ENCODE data around the gene SF3B4. TPM values are rescaled to one million over a fixed set of nuclear protein-coding genes. Genes with fewer than 3 reads are reported as not detected.

SF3B4 gene
- total RNA-seq, 1 donor: 13.4 TPM

DNA sequence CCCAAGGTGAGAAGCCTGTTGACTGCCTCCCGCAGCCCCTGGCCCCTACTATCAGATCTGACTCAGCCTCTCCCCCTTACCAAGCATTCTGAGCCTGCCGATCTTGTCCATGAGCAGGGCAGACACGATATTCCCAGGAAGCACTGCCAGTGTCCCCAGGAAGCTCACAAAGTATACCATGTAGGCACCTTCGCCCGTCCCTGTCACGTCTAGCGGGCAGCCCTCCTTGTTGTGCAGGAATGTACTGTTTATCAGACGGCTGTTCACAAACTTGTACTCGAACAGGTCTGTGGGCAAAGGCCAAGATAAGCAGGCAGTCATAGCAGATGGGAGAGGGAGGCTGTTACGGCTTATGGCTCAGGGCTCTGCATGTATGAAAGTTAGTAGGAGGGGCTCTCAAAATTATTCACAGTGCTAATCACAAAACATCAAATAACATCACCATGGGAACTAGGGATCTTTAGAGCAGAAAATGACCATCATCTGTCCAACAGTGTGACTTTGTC, 21.0 kb downstream of the SF3B4 start:
- peaks cover 25% of the 10 kb centered on the region for H3K36me3 ChIP-seq (ENCODE audit: insufficient read depth, low read length)
- H3K4me1 ChIP-seq (ENCODE audit: insufficient read depth, low read length): no peaks in the 10 kb centered on the region
- no peak for DNase-seq (ENCODE audit: insufficient read length, low spot score, missing footprints)
- TF ChIP-seq, protein P1, sequence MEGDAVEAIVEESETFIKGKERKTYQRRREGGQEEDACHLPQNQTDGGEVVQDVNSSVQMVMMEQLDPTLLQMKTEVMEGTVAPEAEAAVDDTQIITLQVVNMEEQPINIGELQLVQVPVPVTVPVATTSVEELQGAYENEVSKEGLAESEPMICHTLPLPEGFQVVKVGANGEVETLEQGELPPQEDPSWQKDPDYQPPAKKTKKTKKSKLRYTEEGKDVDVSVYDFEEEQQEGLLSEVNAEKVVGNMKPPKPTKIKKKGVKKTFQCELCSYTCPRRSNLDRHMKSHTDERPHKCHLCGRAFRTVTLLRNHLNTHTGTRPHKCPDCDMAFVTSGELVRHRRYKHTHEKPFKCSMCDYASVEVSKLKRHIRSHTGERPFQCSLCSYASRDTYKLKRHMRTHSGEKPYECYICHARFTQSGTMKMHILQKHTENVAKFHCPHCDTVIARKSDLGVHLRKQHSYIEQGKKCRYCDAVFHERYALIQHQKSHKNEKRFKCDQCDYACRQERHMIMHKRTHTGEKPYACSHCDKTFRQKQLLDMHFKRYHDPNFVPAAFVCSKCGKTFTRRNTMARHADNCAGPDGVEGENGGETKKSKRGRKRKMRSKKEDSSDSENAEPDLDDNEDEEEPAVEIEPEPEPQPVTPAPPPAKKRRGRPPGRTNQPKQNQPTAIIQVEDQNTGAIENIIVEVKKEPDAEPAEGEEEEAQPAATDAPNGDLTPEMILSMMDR (IDR thresholded peaks at IDR 0.05; ENCODE audit: extremely low read depth, low read depth, low read length): no peak
- H3K27ac ChIP-seq (ENCODE audit: low read depth, low read length): no peak overlapping the region
- no peak overlapping the region for H3K4me3 ChIP-seq (ENCODE audit: insufficient read depth, low read length)
- H4K20me1 ChIP-seq (ENCODE audit: insufficient read depth, low read length): no peaks in the 10 kb centered on the region
- no peaks in the 10 kb centered on the region for H3K27me3 ChIP-seq (ENCODE audit: insufficient read depth, low read length)
- H3K9me3 ChIP-seq (ENCODE audit: low read depth, low read length): no peaks in the 10 kb centered on the region
- H3K79me2 ChIP-seq (ENCODE audit: insufficient read depth, low read length): no peaks in the 10 kb centered on the region
- no peak overlapping the region for H3K4me2 ChIP-seq (ENCODE audit: insufficient read depth, low read length)
- H2AFZ ChIP-seq (ENCODE audit: low read length): no peak overlapping the region

DNA sequence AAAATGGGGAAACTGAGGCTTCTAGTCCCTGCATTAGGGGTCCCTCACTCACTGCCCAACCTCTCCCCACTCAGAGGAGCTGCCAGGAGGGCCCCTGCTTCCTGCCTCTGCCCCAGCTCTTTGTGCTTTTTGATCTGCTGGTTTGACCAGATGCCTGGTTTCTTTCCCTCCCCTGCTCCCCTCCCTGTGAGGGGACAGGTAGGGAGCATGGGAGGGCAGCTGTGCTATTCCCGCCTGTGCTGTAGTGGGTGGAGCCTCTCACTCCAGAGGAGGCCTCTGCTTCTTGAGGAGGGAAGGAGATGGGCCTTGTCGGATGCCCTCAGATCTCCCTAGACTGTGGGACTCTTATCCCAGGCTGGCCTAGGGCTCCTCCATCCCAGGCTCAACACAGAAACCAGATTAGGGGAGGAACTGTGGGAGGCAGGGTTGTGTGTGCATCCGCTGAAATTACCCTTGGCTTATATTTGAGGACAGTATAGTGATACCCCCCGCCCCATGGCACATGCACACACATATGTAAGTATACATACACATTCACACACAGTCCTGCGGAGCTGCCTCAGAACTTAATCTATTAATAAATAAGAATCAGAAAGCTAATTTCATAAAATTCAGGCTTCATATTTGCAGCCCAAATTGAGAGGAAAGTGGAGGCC, 23.6 kb downstream of the SF3B4 start:
- TF ChIP-seq, protein P1 (IDR thresholded peaks at IDR 0.05; ENCODE audit: extremely low read depth, low read depth, low read length): no peak
- peaks cover 7% of the 10 kb centered on the region for H3K4me1 ChIP-seq (ENCODE audit: insufficient read depth, low read length)
- H3K27ac ChIP-seq (ENCODE audit: low read depth, low read length): no peak overlapping the region
- H3K9me3 ChIP-seq (ENCODE audit: low read depth, low read length): no peaks in the 10 kb centered on the region
- peaks cover 3% of the 10 kb centered on the region for H3K79me2 ChIP-seq (ENCODE audit: insufficient read depth, low read length)
- no peaks in the 10 kb centered on the region for H3K27me3 ChIP-seq (ENCODE audit: insufficient read depth, low read length)
- H2AFZ ChIP-seq (ENCODE audit: low read length): no peak overlapping the region
- peak; percentile 68 for DNase-seq (ENCODE audit: insufficient read length, low spot score, missing footprints)
- H3K36me3 ChIP-seq (ENCODE audit: insufficient read depth, low read length): peaks cover 14% of the 10 kb centered on the region
- no peak overlapping the region for H3K4me2 ChIP-seq (ENCODE audit: insufficient read depth, low read length)
- H3K4me3 ChIP-seq (ENCODE audit: insufficient read depth, low read length): no peak overlapping the region
- no peaks in the 10 kb centered on the region for H4K20me1 ChIP-seq (ENCODE audit: insufficient read depth, low read length)

DNA sequence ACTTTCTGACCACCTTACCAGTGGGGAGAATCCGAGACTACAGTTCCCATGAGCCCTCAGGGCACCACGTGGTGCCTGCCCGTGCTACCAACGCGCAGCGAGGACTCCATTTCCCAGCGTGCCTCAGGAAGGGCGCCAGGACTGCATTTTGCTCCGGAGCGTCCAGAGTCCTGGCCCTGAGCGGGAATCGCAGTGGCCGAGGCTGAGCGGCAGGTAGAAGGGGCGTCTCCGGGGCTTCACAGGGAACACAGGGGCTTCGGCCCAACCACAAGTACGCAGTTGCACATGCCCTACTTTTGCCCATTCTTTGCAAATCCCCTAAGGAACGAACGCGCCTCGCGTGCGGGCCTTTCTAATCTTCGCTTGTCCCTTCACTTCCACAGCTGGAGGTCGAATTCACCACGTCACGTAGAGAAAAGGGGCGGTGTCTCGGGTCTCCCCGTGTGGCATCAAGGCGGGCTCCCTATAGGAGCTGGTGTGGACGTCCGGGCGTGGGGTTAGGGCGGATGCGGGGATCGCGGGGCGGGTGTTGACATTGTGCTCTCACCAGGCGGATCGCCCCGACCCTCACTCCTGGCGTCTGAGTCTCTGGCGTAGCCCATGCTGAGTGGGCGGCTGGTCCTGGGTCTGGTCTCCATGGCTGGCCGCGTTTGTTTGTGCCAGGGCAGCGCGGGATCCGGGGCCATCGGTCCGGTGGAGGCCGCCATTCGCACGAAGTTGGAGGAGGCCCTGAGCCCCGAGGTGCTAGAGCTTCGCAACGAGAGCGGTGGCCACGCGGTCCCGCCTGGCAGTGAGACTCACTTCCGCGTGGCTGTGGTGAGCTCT, 27.9 kb downstream of the SF3B4 start, which contains the start of gene BOLA1:
Gene BOLA1, plus strand, starts transcription at position 109 of the 825 bp plus-strand sequence. Its CDS starts 492 bp downstream, at position 601.
- peak within 1 kb of the TSS; percentile 95 for H2AFZ ChIP-seq (ENCODE audit: low read length)
- H3K36me3 ChIP-seq (ENCODE audit: insufficient read depth, low read length): no peaks in the 10 kb centered on the region
- peak within 1 kb of the TSS; percentile 75 for H3K4me3 ChIP-seq (ENCODE audit: insufficient read depth, low read length)
- TF ChIP-seq, protein P1 (IDR thresholded peaks at IDR 0.05; ENCODE audit: extremely low read depth, low read depth, low read length): no peak
- H3K27ac ChIP-seq (ENCODE audit: low read depth, low read length): peak within 1 kb of the TSS; percentile 76
- H3K9me3 ChIP-seq (ENCODE audit: low read depth, low read length): no peaks in the 10 kb centered on the region
- H3K27me3 ChIP-seq (ENCODE audit: insufficient read depth, low read length): no peaks in the 10 kb centered on the region
- peaks cover 7% of the 10 kb centered on the region for H3K4me1 ChIP-seq (ENCODE audit: insufficient read depth, low read length)
- peak within 1 kb of the TSS; percentile 87 for H3K4me2 ChIP-seq (ENCODE audit: insufficient read depth, low read length)
- peak; percentile 98 for DNase-seq (ENCODE audit: insufficient read length, low spot score, missing footprints)
- H4K20me1 ChIP-seq (ENCODE audit: insufficient read depth, low read length): no peaks in the 10 kb centered on the region
- H3K79me2 ChIP-seq (ENCODE audit: insufficient read depth, low read length): peaks cover 3% of the 10 kb centered on the region

- H3K79me2 ChIP-seq (ENCODE audit: insufficient read depth, low read length): peaks cover 3% of the 10 kb centered on the region
- H3K4me2 ChIP-seq (ENCODE audit: insufficient read depth, low read length): no peak overlapping the region
- H3K4me3 ChIP-seq (ENCODE audit: insufficient read depth, low read length): no peak overlapping the region
- no peak overlapping the region for H3K27ac ChIP-seq (ENCODE audit: low read depth, low read length)
- no peak for DNase-seq (ENCODE audit: insufficient read length, low spot score, missing footprints)
- H3K9me3 ChIP-seq (ENCODE audit: low read depth, low read length): no peaks in the 10 kb centered on the region
- no peaks in the 10 kb centered on the region for H3K27me3 ChIP-seq (ENCODE audit: insufficient read depth, low read length)
- TF ChIP-seq, protein P1 (IDR thresholded peaks at IDR 0.05; ENCODE audit: extremely low read depth, low read depth, low read length): no peak
- no peaks in the 10 kb centered on the region for H4K20me1 ChIP-seq (ENCODE audit: insufficient read depth, low read length)
- H3K4me1 ChIP-seq (ENCODE audit: insufficient read depth, low read length): peaks cover 7% of the 10 kb centered on the region
- H3K36me3 ChIP-seq (ENCODE audit: insufficient read depth, low read length): no peaks in the 10 kb centered on the region
- no peak overlapping the region for H2AFZ ChIP-seq (ENCODE audit: low read length)
These were observed 31.0 kb downstream of the SF3B4 start for GRCh38 chr1:149896575-149896974.
